Measurements from ENCODE around the gene HACE1.
A peak's percentile ranks its signal among the peaks of the same experiment; 100 is the strongest.

Gene HACE1

GRCh38 chr6:104713982-104714381 is 145.7 kb downstream of the HACE1 start:
- no peak for TF ChIP-seq CTCF (IDR thresholded peaks at IDR 0.05; ENCODE audit: low read depth, low read length)
- H3K4me3 ChIP-seq (replicated peaks in 1 of 2; ENCODE audit: low read depth in 2 of 2, low read length in 2 of 2), result no peak overlapping the region
- no peak for DNase-seq (ENCODE audit: low read depth in 2 of 2)

GRCh38 chr6:104711371-104711770 is 148.3 kb downstream of the HACE1 start:
- no peak for TF ChIP-seq CTCF (IDR thresholded peaks at IDR 0.05; ENCODE audit: low read depth, low read length)
- peak; percentile 55 to 75 for DNase-seq (ENCODE audit: low read depth in 2 of 2)
- no peak overlapping the region for H3K4me3 ChIP-seq (replicated peaks in 1 of 2; ENCODE audit: low read depth in 2 of 2, low read length in 2 of 2)

DNA sequence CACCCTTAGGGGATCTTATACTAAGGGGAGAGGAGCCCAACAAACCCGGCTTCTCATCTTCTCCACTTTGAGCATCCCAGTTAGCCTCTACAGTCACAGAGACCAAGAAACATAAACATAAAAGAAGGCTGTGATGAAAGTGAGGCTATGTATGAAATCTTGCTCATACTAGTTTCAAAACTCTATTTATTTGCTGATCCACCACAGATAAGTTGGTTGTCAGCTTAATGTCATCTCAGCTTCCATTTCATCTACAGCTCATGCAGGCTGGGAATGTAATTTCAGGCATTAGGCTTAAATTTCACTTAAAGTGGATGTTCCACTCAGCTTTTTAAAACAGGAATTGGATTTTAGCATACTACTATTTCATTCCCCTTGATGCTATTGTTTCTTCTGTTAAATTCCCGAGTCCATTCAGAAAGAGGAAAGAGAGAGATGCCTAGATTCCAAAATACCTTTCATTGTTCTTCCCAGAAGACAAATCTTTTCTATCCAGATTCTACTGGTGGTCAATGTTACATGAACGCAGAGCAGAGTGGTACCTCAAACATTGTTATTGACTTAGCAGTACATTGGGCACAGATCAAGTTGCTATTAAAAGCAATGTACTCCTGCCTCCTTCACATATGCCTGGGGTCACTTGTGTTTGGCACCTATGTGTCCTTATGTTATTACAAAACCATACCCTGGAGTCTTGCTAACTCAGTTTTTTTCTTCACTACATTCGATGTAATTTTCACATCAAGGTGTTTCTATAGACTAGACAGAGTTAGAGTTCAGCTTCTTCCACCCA is 149.0 kb downstream of the HACE1 start:
- H3K4me3 ChIP-seq (replicated peaks in 1 of 2; ENCODE audit: low read depth in 2 of 2, low read length in 2 of 2), result no peak overlapping the region
- TF ChIP-seq CTCF (IDR thresholded peaks at IDR 0.05; ENCODE audit: low read depth, low read length), result no peak
- DNase-seq (ENCODE audit: low read depth in 2 of 2), result peak in 1 of 2 donors; percentile 24

GRCh38 chr6:104705916-104706442 is 153.7 kb downstream of the HACE1 start:
- no peak for TF ChIP-seq CTCF (IDR thresholded peaks at IDR 0.05; ENCODE audit: low read depth, low read length)
- H3K4me3 ChIP-seq (replicated peaks in 1 of 2; ENCODE audit: low read depth in 2 of 2, low read length in 2 of 2), result no peak overlapping the region
- no peak for DNase-seq (ENCODE audit: low read depth in 2 of 2)

GRCh38 chr6:104705095-104705707 is 154.5 kb downstream of the HACE1 start:
- no peak overlapping the region for H3K4me3 ChIP-seq (replicated peaks in 1 of 2; ENCODE audit: low read depth in 2 of 2, low read length in 2 of 2)
- no peak for TF ChIP-seq CTCF (IDR thresholded peaks at IDR 0.05; ENCODE audit: low read depth, low read length)
- DNase-seq (ENCODE audit: low read depth in 2 of 2), result peak; percentile 81 to 96

GRCh38 chr6:104704191-104704590 is 155.5 kb downstream of the HACE1 start:
- peak; percentile 23 to 42 for DNase-seq (ENCODE audit: low read depth in 2 of 2)
- H3K4me3 ChIP-seq (replicated peaks in 1 of 2; ENCODE audit: low read depth in 2 of 2, low read length in 2 of 2), result no peak overlapping the region
- no peak for TF ChIP-seq CTCF (IDR thresholded peaks at IDR 0.05; ENCODE audit: low read depth, low read length)

Measured in cardiac fibroblast (primary cell).